Measurements from ENCODE around the gene PRPSAP2. TPM values are rescaled to one million over a fixed set of nuclear protein-coding genes. Genes with fewer than 3 reads are reported as not detected.

PRPSAP2 gene
- total and polyA plus RNA-seq, 2 of the 8 experiments (the other 6 are each of a cell fraction or from before 2014, with no cell fraction given), result 28.7 to 50.5 TPM

GRCh38 chr17:18910326-18910725, 52.4 kb downstream of the PRPSAP2 start:
- Histone ChIP-seq H2BK120ac (replicated peaks; ENCODE audit: low read depth, low read length) (no peak overlapping the region), H3K79me1 (ENCODE audit: low read depth, low read length) (0 out of 2 replicates have a peak, but pooled peaks cover 2% of the 10 kb centered on the region), H3K9me3 (ENCODE audit: insufficient read depth in 2 of 2, low read depth in 1 of 2, low read length in 1 of 2) (no peaks in the 10 kb centered on the region), H4K5ac (ENCODE audit: insufficient read length, low read depth, low read length) (no peak overlapping the region), H3K18ac (ENCODE audit: extremely low read depth, low read length) (no peak overlapping the region), H3K27me3 (replicated peaks in 1 of 4; ENCODE audit: control insufficient read depth in 3 of 4, extremely low read depth in 1 of 4, insufficient read depth in 3 of 4, low read length in 3 of 4) (no peaks in the 10 kb centered on the region), H4K8ac (ENCODE audit: extremely low read depth, insufficient read depth, low read length) (no peak overlapping the region), H3K14ac (ENCODE audit: insufficient read length) (no peak overlapping the region), H3K56ac (replicated peaks; ENCODE audit: insufficient read length, low read depth, low read length) (no peak overlapping the region), H4K20me1 (replicated peaks in 1 of 2; ENCODE audit: control insufficient read depth in 1 of 2, insufficient read depth in 2 of 2, low read length in 2 of 2) (peaks cover 0 to 5% of the 10 kb centered on the region in 2 experiments), H3K23me2 (ENCODE audit: low read depth, low read length) (no peaks in the 10 kb centered on the region), H4K91ac (replicated peaks; ENCODE audit: insufficient read length, low read length) (no peak overlapping the region), H3K79me2 (ENCODE audit: control insufficient read depth in 1 of 2, insufficient read depth in 2 of 2, low read length in 2 of 2) (no peaks in the 10 kb centered on the region), H3K4me3 (ENCODE audit: extremely low read depth in 1 of 4, insufficient read depth in 2 of 4, low read depth in 3 of 4, low read length in 4 of 4) (no peak overlapping the region), H3K36me3 (ENCODE audit: control insufficient read depth in 2 of 4, insufficient read depth in 4 of 4, low read length in 3 of 4) (peaks cover 3 to 23% (median 10%) of the 10 kb centered on the region in 4 experiments; a peak in 5 of 8 replicates), H3K4me2 (ENCODE audit: insufficient read depth in 1 of 2, low read depth in 2 of 2, low read length in 2 of 2) (no peak overlapping the region), H3K9ac (replicated peaks in 1 of 4; ENCODE audit: extremely low read depth in 1 of 4, low read depth in 3 of 4, low read length in 3 of 4) (no peak overlapping the region), H2BK12ac (ENCODE audit: low read depth, low read length) (no peak overlapping the region), H2BK20ac (ENCODE audit: low read length) (no peak overlapping the region), H2BK5ac (ENCODE audit: low read depth, low read length) (no peak overlapping the region), H3K23ac (ENCODE audit: insufficient read length) (no peak overlapping the region), H3K4me1 (replicated peaks in 1 of 4; ENCODE audit: control insufficient read depth in 3 of 4, insufficient read depth in 4 of 4, low read length in 3 of 4) (no peaks in the 10 kb centered on the region), H3K4ac (replicated peaks; ENCODE audit: insufficient read length, low read depth, low read length) (no peak overlapping the region), H2AFZ (ENCODE audit: low read length) (no peak overlapping the region), H3K27ac (ENCODE audit: low read depth, low read length) (no peak overlapping the region), H2AK5ac (ENCODE audit: low read depth, low read length) (no peak overlapping the region), H2BK15ac (ENCODE audit: low read length) (no peak overlapping the region)
- WGBS, 2 experiments (ENCODE audit: extremely low coverage in 1 of 2, insufficient coverage in 1 of 2, insufficient read length in 1 of 2, insufficient replicate concordance in 2 of 2, low coverage in 1 of 2, low lambda C conversion rate in 2 of 2, missing lambda C conversion rate in 1 of 2), result 97% methylated on average over 5 of the region's 5 CpGs; no CpG with 5 or more reads in 1 of the 2 experiments
- TF ChIP-seq KDM5A (IDR thresholded peaks at IDR 0.05; ENCODE audit: low read length), result no peak
- TF ChIP-seq GABPA (IDR thresholded peaks at IDR 0.05; ENCODE audit: borderline replicate concordance, insufficient read depth, low read length), result no peak
- no peak for TF ChIP-seq SIX5 (IDR thresholded peaks at IDR 0.05; ENCODE audit: low read depth, low read length)
- no peak for TF ChIP-seq TAF1 (IDR thresholded peaks at IDR 0.05; ENCODE audit: low read depth, low read length)
- no peak for TF ChIP-seq BACH1 (IDR thresholded peaks at IDR 0.05; ENCODE audit: low read length)
- TF ChIP-seq EZH2 (IDR thresholded peaks at IDR 0.05; ENCODE audit: low read depth, low read length, severe bottlenecking), result no peak
- CTCF ChIA-PET (ENCODE audit: partially characterized antibody), result no interaction called here
- no peak for DNase-seq (ENCODE audit: low read depth in 1 of 2, low spot score in 2 of 2)
- no peak for FAIRE-seq
- POLR2A ChIA-PET (ENCODE audit: partially characterized antibody), result interaction anchor here (0.8 kb wide), 1 partner anchor 17 kb away, joined by 3 read pairs; no protein-coding TSS in a partner anchor

Measured in H1 (cell line).